GM18873 (cell line): Measurements from ENCODE around the gene TPD52L1.

Experiments
- ATAC-seq: cut with Tn5 transposase; IDR thresholded peaks from one replicate; pipeline ENCODE4 v1.9.1; 2021; ENCODE audit warnings: mild to moderate bottlenecking, moderate library complexity, moderate number of reproducible peaks; ENCODE audit not compliant: unreplicated experiment, low FRiP score

TPD52L1 gene

GRCh38 chr6:125231574-125232343 lies 78.2 kb downstream of the TPD52L1 start:
- ATAC-seq = no peak

DNA sequence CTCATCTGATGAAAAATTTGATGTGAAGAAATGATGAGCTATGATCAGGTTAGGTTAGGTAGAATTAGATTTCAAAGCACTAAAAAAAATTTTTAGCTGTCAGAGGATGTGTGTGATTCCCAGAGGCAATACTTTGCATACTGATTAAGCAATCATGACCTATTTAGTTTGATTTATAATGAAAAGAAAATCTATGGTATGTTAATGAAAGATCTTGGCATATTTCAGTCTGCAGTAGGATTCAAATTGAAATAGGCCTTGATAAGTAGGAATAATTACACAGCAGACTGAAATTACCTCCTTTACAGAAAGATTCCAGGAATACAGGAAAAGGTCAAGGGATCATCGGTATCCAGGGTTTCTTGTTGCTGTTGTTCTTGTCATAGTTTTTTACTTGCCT lies 78.9 kb downstream of the TPD52L1 start:
- ATAC-seq = no peak

DNA sequence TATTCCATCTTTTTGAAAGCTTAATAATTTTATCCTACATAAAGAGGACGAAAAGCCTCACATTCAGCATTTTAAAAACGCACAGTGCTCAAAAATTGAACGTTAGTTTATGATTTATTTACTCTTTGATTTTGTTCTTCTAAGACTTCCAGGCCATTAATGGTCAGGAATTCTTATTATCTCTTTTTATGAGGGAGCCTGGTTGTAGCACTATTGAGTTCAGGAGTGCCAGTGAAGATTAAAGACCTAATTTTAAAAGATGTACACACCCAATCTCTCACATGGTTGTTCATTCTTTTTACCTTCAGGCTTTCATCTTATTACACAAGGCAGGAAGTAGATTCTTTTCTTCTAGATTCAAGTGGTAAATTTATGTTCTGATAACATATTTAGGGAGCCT lies 79.6 kb downstream of the TPD52L1 start:
- ATAC-seq = no peak

GRCh38 chr6:125236536-125237327 lies 83.2 kb downstream of the TPD52L1 start:
- ATAC-seq = no peak

GRCh38 chr6:125237764-125238163 lies 84.2 kb downstream of the TPD52L1 start:
- no peak for ATAC-seq

- no peak for ATAC-seq
Observed at GRCh38 chr6:125245109-125245508, 91.5 kb downstream of the TPD52L1 start.

GRCh38 chr6:125245523-125246264 lies 92.1 kb downstream of the TPD52L1 start:
- no peak for ATAC-seq

DNA sequence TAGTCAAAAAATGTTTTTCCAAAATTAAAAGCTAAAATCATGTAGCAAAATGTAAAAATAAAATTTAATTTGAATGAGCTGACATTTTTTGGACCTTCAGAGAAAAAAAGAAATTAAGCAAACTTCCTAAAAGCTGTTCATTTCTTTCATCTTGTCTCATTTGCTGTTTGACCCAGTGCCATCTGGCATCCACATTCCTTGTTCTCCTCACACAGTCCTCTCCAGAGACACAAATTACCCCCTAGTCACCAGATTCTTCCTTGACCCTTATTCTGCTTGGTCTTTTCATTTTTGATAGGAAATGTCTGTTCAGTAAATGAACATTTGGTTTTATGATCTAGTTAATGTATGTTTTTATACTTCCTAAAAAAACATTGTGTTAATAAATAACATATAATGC lies 93.0 kb downstream of the TPD52L1 start:
- ATAC-seq = no peak

DNA sequence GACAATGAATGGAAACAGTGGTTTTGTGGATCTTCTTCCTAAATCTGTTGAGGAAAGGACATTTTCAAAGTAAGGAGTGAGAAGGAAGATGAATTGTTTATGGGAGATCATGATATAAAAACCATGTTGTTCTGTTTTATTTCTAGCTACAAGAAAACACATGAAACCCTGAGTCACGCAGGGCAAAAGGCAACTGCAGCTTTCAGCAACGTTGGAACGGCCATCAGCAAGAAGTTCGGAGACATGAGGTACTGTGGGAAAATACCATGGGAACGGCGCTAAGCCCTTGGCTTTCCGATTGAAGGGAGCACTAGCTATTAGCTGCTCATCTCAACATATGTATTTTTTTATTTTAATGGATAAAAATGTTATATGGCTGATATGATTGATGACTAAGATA lies 94.6 kb downstream of the TPD52L1 start:
- ATAC-seq = no peak

DNA sequence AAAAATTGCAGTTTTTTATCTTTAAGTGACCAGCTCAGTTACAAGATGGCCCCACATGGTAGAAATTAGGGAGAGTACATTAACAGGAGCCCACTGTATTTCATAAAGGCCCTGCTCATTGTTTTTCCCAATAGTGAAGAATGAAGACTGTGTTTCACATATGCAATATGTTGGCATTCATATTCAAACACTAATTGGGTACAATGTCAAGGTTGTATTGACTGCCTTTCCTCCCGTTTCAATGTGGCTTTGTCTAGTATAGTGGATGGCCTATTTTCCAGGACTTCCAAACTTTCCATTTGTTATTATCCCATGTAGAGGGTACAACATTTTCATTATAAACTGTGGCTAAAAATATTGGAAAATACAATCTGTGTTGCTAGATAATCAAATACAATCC lies 96.9 kb downstream of the TPD52L1 start:
- ATAC-seq = no peak

GRCh38 chr6:125251516-125252220 lies 98.1 kb downstream of the TPD52L1 start:
- no peak for ATAC-seq

- no peak for ATAC-seq
Observed at GRCh38 chr6:125252891-125253290, 99.3 kb downstream of the TPD52L1 start.

GRCh38 chr6:125253881-125254280 lies 100.3 kb downstream of the TPD52L1 start:
- ATAC-seq = no peak

DNA sequence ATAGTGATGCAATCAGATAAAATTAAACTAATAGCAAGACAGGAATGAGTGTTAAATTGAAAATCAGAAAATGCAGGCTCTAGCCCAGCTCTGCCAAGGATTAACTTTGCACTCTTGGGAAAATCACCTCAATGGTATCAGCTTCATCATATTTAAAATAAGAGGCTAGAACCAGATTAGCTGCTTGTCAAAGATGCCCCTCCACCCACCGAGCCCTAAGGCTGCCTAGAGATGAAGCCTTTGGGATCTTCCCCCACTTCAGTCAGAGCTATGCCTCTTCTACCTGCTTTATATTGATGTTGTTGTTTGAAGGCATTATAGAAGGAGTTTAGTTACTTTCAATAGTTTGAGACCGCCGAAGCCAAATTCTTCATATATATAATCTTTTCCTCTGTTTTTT lies 100.7 kb downstream of the TPD52L1 start:
- ATAC-seq = no peak

- no peak for ATAC-seq
Observed at GRCh38 chr6:125255201-125255600, 101.6 kb downstream of the TPD52L1 start.

- ATAC-seq = no peak
Observed at GRCh38 chr6:125257351-125257750, 103.8 kb downstream of the TPD52L1 start.

DNA sequence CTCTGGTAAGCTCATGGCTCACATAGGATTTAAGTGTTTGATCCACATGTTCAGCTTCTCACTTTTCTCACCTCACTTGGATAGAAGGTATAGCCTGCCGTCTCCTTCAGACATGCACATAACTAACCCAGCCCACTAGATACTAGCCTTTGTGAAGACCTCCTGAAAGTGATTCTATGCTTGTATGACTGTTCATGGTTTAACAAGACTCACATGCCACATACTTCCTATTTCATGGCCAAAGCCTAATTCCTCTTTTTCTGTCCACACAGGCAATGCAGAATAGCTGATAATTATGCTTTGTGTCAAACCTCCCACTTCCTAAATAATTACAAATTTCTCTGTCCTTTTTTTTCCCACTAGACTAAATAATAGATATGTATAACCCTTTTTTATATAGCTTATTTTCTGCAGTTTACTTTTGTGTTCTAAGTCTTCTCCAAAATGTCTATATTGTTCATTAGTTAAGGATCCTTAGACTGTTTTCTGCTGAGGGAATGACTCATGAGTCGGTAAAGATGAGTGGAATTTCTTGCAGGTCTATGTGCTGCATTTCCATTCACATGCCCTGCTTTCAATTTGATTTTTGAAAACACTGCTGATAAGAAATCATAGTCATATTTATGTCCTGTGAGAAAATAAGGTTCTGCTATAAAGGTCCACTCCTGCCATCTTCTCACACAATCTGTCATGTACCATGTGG lies 105.2 kb downstream of the TPD52L1 start:
- no peak for ATAC-seq

DNA sequence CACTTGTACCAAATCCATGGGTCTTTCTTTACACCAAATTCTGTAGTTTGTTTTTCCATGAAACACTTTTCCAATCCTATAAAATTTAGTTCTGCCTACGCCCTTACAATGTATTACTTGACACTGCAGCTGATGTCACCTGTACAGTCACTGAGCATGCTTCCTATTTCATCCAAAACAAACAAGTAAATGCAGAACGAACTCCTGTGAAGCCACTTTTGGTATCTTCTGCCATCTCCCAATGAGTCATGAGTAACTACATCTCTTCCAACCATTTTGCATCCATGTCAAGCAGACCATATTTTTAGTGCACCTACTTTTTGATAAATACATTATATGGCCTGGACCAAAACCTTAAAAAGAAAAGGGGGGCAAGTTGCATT lies 105.8 kb downstream of the TPD52L1 start:
- no peak for ATAC-seq

- no peak for ATAC-seq
Observed at GRCh38 chr6:125262016-125263013, 108.7 kb downstream of the TPD52L1 start.
